IMR-90 (cell line): ENCODE data around the gene FER1L5. TPM values are rescaled to one million over a fixed set of nuclear protein-coding genes. Genes with fewer than 3 reads are reported as not detected.

ENCODE experiments used
- ATAC-seq: fragments of 200-7000 bp; cut with Tn5 transposase; 2 replicates; pipeline ENCODE4 v1.9.1; 2020; ENCODE audit warnings: low read depth, mild to moderate bottlenecking, moderate library complexity
- BruUV-seq: library from RNA; stranded (reverse); fragments of 400-500 nt; replicated peaks from 2 replicates; lab custom pipeline; 2021; lab: Mats Ljungman, UMichigan
- CTCF ChIA-PET: fragments of 300-600 bp; formaldehyde crosslinking; extraction: SDS; loops from one replicate; lab custom pipeline; 2021; ENCODE audit warnings: antibody characterized with exemption; lab: Yijun Ruan, JAX
- POLR2A ChIA-PET: fragments of 300-600 bp; sonication (Branson Sonifier 250); formaldehyde crosslinking; loops from one replicate; lab custom pipeline; 2022; ENCODE audit warnings: antibody characterized with exemption; ENCODE audit not compliant: unreplicated experiment; lab: Charles Lee
- DNase-seq: peaks from one replicate; pipeline ENCODE4 v3.0.0; 2013
- H2AFZ ChIP-seq: replicated peaks from 2 replicates; pipeline ENCODE3; 2013; ENCODE audit warnings: low read length, mild to moderate bottlenecking; ENCODE audit not compliant: poor library complexity
- H2AK5ac ChIP-seq: 2 replicates; pipeline ENCODE4 v1.6.1; 2013; ENCODE audit warnings: low read depth, low read length, inconsistent platforms
- H2AK9ac ChIP-seq: replicated peaks from 2 replicates; pipeline ENCODE3; 2013; ENCODE audit warnings: mild to moderate bottlenecking, low read depth, low read length, moderate library complexity; ENCODE audit not compliant: poor library complexity
- H2BK120ac ChIP-seq: 2 replicates; pipeline ENCODE4 v1.6.1; 2013; ENCODE audit warnings: low read depth, low read length, inconsistent platforms
- H2BK15ac ChIP-seq: 3 replicates; pipeline ENCODE4 v1.6.1; 2013; ENCODE audit warnings: low read depth, low read length, inconsistent platforms
- H2BK20ac ChIP-seq: 2 replicates; pipeline ENCODE4 v1.6.1; 2013; ENCODE audit warnings: low read depth, mild to moderate bottlenecking, inconsistent platforms, low read length, moderate library complexity
- H2BK5ac ChIP-seq: 2 replicates; pipeline ENCODE4 v1.6.1; 2013; ENCODE audit warnings: mild to moderate bottlenecking, low read depth, low read length, inconsistent platforms; ENCODE audit not compliant: poor library complexity, severe bottlenecking
- H3K14ac ChIP-seq: replicated peaks from 2 replicates; pipeline ENCODE4 v1.6.1; 2013; ENCODE audit warnings: low read depth, low read length, inconsistent platforms
- H3K18ac ChIP-seq: 2 replicates; pipeline ENCODE4 v1.6.1; 2013; ENCODE audit warnings: low read depth, low read length, control low read depth
- H3K23ac ChIP-seq: 2 replicates; pipeline ENCODE4 v1.6.1; 2013; ENCODE audit warnings: low read depth, low read length, inconsistent platforms
- H3K27ac ChIP-seq: 2 replicates; pipeline ENCODE4 v1.5.1; 2013; ENCODE audit warnings: mild to moderate bottlenecking, control low read depth, low read length; ENCODE audit not compliant: insufficient read depth
- H3K27me3 ChIP-seq: 2 replicates; pipeline ENCODE4 v1.6.1; 2013; ENCODE audit warnings: low read length; ENCODE audit not compliant: control insufficient read depth, insufficient read depth
- H3K36me3 ChIP-seq: 2 replicates; pipeline ENCODE4 v1.6.1; 2013; ENCODE audit warnings: low read length, mixed read lengths; ENCODE audit not compliant: control insufficient read depth, insufficient read depth
- H3K4ac ChIP-seq: 2 replicates; pipeline ENCODE4 v1.6.1; 2013; ENCODE audit warnings: low read depth, low read length, inconsistent platforms
- H3K4me1 ChIP-seq: 2 replicates; pipeline ENCODE4 v1.6.1; 2013; ENCODE audit warnings: low read length, mixed read lengths; ENCODE audit not compliant: control insufficient read depth, insufficient read depth
- H3K4me2 ChIP-seq: 2 replicates; pipeline ENCODE4 v1.6.1; 2013; ENCODE audit warnings: low read depth, mild to moderate bottlenecking, control low read depth, low read length, moderate library complexity
- H3K4me3 ChIP-seq: 2 replicates; pipeline ENCODE4 v1.5.1; 2013; ENCODE audit warnings: low read depth, mild to moderate bottlenecking, control low read depth, low read length, moderate library complexity; ENCODE audit not compliant: insufficient read depth
- H3K56ac ChIP-seq: 2 replicates; pipeline ENCODE4 v1.6.1; 2013; ENCODE audit warnings: low read length, inconsistent platforms; ENCODE audit not compliant: insufficient read depth; ENCODE audit errors: extremely low read depth
- H3K79me1 ChIP-seq, 2 experiments: 2 replicates each; pipeline ENCODE4 v1.6.1; 2013; ENCODE audit warnings: low read length in 2 of 2, inconsistent platforms in 1 of 2, low read depth in 1 of 2
- H3K9ac ChIP-seq: 2 replicates; pipeline ENCODE4 v1.6.1; 2013; ENCODE audit warnings: low read depth, low read length, control low read depth
- H3K9me1 ChIP-seq: 2 replicates; pipeline ENCODE4 v1.6.1; 2013; ENCODE audit warnings: low read length, inconsistent platforms; ENCODE audit not compliant: insufficient read depth
- H3K9me3 ChIP-seq: 2 replicates; pipeline ENCODE4 v1.6.1; 2013; ENCODE audit warnings: low read length; ENCODE audit not compliant: control insufficient read depth, insufficient read depth
- H4K20me1 ChIP-seq: 2 replicates; pipeline ENCODE4 v1.6.1; 2013; ENCODE audit warnings: low read length, inconsistent platforms; ENCODE audit not compliant: insufficient read depth
- H4K5ac ChIP-seq: 2 replicates; pipeline ENCODE4 v1.6.1; 2013; ENCODE audit warnings: mild to moderate bottlenecking, low read depth, low read length, control low read depth
- H4K8ac ChIP-seq, 2 experiments: 2 replicates each; pipeline ENCODE4 v1.6.1; 2013; ENCODE audit warnings: low read depth in 2 of 2, low read length in 2 of 2, control low read depth in 1 of 2, inconsistent platforms in 1 of 2
- H4K91ac ChIP-seq: 2 replicates; pipeline ENCODE4 v1.6.1; 2013; ENCODE audit warnings: low read depth, low read length, inconsistent platforms; ENCODE audit not compliant: insufficient read depth
- BHLHE40 ChIP-seq: fragments of 150-350 bp; IDR thresholded peaks from 2 replicates; pipeline ENCODE4 v1.6.1; 2016; ENCODE audit warnings: mild to moderate bottlenecking, low read depth, low read length
- CEBPB ChIP-seq: IDR thresholded peaks from 2 replicates; pipeline ENCODE4 v1.6.1; 2012; ENCODE audit warnings: low read depth, low read length, improper control_type of control experiment
- CHD1 ChIP-seq: IDR thresholded peaks from 2 replicates; pipeline ENCODE4 v1.6.1; 2012; ENCODE audit warnings: low read depth, low read length, improper control_type of control experiment
- CTCF ChIP-seq: conservative IDR thresholded peaks from 2 replicates; pipeline ENCODE4 v1.5.1; 2012; ENCODE audit warnings: mild to moderate bottlenecking, low read depth, low read length, improper control_type of control experiment
- MAFK ChIP-seq: IDR thresholded peaks from 2 replicates; pipeline ENCODE4 v1.6.1; 2012; ENCODE audit warnings: low read depth, low read length, improper control_type of control experiment
- MXI1 ChIP-seq: IDR thresholded peaks from 2 replicates; pipeline ENCODE4 v1.6.1; 2012; ENCODE audit warnings: low read depth, mild to moderate bottlenecking, low read length, moderate library complexity, borderline replicate concordance
- POLR2A ChIP-seq: IDR thresholded peaks from 2 replicates; pipeline ENCODE4 v1.6.1; 2012; ENCODE audit warnings: mild to moderate bottlenecking, low read depth, low read length
- RAD21 ChIP-seq: IDR thresholded peaks from 2 replicates; pipeline ENCODE4 v1.6.1; 2012; ENCODE audit warnings: low read length, improper control_type of control experiment
- RFX5 ChIP-seq: IDR thresholded peaks from 2 replicates; pipeline ENCODE4 v1.8.0; 2012; ENCODE audit warnings: low read depth, mild to moderate bottlenecking, low read length, moderate library complexity
- WGBS, 2 experiments: methylation state at CpG; one replicate each; pipeline versions ENCODE4 v1.1.5 to v1.1.7; 2013; ENCODE audit warnings: missing lambda C conversion rate in 2 of 2; ENCODE audit not compliant: insufficient read length in 1 of 2; ENCODE audit errors: extremely low coverage in 2 of 2; 5-methylcytosine and 5-hydroxymethylcytosine counted together
- dilution Hi-C: fragments of 300-500 bp; cut with HindIII; formaldehyde crosslinking; loops from one replicate; pipeline ENCODE4 v1.14.3; 2018; ENCODE audit warnings: low sequenced_read_pairs; ENCODE audit not compliant: unreplicated experiment
- in situ Hi-C: fragments of 300-500 bp; cut with MboI; formaldehyde crosslinking; loops from 3 replicates; pipeline ENCODE4 v1.14.3; 2019; ENCODE audit warnings: low sequenced_read_pairs, inconsistent platforms, mixed read lengths
- intact Hi-C: fragments of 100-400 bp; cut with micrococcal nuclease; formaldehyde crosslinking; loops from 2 replicates; pipeline ENCODE4 v1.10.0; 2022
- polyA plus RNA-seq, 3 experiments: library from polyadenylated mRNA; depleted of rRNA; stranded (reverse); fragments of >200 nt; gene quantifications; 2 replicates each; pipeline ENCODE4 v1.2.3, GENCODE V29; 2012; ENCODE audit warnings: low replicate concordance in 1 of 3
- total RNA-seq: library from RNA; depleted of rRNA; stranded (reverse); fragments of >200 nt; gene quantifications from 2 replicates; pipeline ENCODE4 v1.2.3, GENCODE V29; 2012

Gene FER1L5
- total and polyA plus RNA-seq, 2 of the 4 experiments (the other 2 are of a cell fraction): 0.15 to 0.36 TPM

- no peak overlapping the region for H3K56ac ChIP-seq
- in situ Hi-C loops (no loop called here), intact Hi-C loops (no loop called here), dilution Hi-C loops (no loop called here)
- H2BK120ac ChIP-seq: no peak overlapping the region
- no peak overlapping the region for H4K8ac ChIP-seq
- DNase-seq: no peak
- no peak overlapping the region for H3K18ac ChIP-seq
- H3K9me3 ChIP-seq: no peaks in the 10 kb centered on the region
- no peak overlapping the region for H4K91ac ChIP-seq
- 0 out of 2 replicates have a peak, but pooled peaks cover 11% of the 10 kb centered on the region for H3K9me1 ChIP-seq
- H3K27ac ChIP-seq: no peak overlapping the region
- H3K4me2 ChIP-seq: no peak overlapping the region
- CTCF ChIA-PET: no interaction called here
- H2BK15ac ChIP-seq: no peak overlapping the region
- H2AK9ac ChIP-seq: no peak overlapping the region
- no peaks in the 10 kb centered on the region for H3K27me3 ChIP-seq
- TF ChIP-seq RAD21 (no peak), CTCF (no peak), MXI1 (no peak), BHLHE40 (no peak), CHD1 (no peak), POLR2A (no peak), MAFK (no peak), CEBPB (no peak), RFX5 (no peak)
- no peaks in the 10 kb centered on the region for H4K20me1 ChIP-seq
- no peak overlapping the region for H2BK5ac ChIP-seq
- POLR2A ChIA-PET: no interaction called here
- no peak overlapping the region for H2AFZ ChIP-seq
- no peaks in the 10 kb centered on the region for H3K4me1 ChIP-seq
- 94% methylated on average over 3 of the region's 14 CpGs; no CpG with 5 or more reads in 1 of the 2 experiments for WGBS, 2 experiments
- no peaks in the 10 kb centered on the region for H3K79me1 ChIP-seq
- no peak overlapping the region for H3K23ac ChIP-seq
- no TSS peak for BruUV-seq
- H3K36me3 ChIP-seq: peaks cover 3% of the 10 kb centered on the region; the same call in 1 of the 2 replicates
- no peak overlapping the region for H3K9ac ChIP-seq
- no peak for ATAC-seq
- no peak overlapping the region for H4K5ac ChIP-seq
- H3K4me3 ChIP-seq: no peak overlapping the region
- no peak overlapping the region for H2AK5ac ChIP-seq
- H2BK20ac ChIP-seq: no peak overlapping the region
- H3K14ac ChIP-seq: no peak overlapping the region
- H3K4ac ChIP-seq: no peak overlapping the region
These were observed 55.8 kb downstream of the FER1L5 start for GRCh38 chr2:96698221-96698861.
